CD4-positive, alpha-beta T cell treated with Interleukin-4 for 4 hours (primary cell): Measurements from ENCODE around the gene KCNJ11.
A peak's percentile ranks its signal among the peaks of the same experiment; 100 is the strongest.

Source experiments
- DNase-seq: peaks from one replicate; pipeline ENCODE4 v3.0.0-alpha.2; 2020

Gene KCNJ11

DNA sequence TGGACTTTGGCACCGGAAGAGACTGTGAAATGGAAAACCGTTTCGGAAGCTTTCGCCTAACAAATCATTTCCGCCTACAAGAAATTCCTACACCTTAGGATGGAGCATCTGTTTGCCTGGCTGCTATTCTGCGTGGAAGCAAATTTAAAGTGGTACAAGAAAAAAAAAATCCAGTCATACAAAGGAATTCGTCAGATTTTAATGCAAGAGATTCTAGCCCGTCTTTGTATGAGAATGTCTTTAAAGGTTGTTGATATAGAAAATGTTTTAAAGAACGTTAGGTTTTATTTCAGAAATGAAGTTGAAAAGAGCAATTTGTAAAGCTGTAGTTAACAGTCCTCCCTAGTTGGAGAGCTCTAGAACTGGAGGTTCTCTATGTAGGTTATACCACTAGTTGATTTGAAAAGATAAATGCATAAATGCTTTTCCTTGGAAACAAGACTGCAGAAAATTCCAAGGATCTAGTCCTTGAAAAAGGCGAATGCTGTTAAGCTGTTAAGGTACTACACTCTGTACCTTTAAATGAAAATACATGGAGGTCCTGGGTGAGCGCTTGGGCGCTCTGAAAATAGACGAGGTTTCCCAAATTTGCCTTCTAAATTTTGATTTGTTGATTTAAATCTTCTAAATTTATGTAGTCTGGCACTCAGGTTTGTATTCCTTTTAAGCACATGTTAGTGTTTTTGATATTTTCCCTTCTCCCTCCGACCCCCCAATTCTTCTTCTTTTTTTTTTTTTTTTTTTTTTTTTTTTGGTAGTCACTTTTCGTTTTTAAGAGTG, 34.4 kb downstream of the KCNJ11 start:
- DNase-seq = no peak

DNA sequence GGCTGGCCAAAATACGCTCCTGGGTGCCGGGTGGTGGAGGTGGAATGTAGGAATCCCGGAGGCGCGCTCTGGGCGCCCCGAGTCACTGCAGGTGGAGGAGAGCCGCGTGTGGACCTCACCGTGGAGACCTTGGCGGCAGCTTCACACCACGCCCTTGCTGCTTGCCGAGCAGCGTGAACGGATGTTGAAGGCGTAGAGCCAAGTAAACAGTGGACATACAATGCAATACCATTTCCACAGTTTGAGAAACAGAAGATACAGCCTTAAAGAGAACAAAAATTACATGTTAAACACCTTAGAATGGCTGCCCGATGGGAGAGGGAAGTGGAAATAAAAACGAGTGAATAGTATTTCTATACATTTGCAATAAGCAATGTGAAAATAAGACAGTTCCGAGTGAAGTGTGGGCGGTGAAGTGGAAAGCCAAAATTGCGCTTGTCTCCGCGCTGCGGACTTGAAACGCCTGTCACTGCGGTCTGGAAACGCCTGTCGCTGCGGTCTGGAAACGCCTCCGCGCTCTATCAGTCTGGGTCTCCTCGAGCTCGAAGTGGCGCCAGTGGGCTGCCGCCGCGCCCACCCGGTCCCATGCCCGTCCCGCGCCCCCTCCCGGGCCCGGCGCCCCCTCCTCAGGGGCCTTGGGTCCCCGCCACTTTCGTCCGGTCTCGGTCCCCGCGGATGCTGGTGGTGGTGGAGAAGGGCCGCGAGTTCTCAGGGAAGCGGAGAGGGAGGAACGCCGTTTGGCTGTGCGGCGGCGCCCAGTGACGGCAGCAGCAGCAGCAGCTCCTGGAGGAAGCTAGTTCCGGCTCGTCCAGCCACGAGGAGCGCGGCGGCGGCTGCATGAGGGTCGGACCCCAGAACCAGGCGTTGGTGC, 35.3 kb downstream of the KCNJ11 start:
- peak; percentile 27 for DNase-seq

DNA sequence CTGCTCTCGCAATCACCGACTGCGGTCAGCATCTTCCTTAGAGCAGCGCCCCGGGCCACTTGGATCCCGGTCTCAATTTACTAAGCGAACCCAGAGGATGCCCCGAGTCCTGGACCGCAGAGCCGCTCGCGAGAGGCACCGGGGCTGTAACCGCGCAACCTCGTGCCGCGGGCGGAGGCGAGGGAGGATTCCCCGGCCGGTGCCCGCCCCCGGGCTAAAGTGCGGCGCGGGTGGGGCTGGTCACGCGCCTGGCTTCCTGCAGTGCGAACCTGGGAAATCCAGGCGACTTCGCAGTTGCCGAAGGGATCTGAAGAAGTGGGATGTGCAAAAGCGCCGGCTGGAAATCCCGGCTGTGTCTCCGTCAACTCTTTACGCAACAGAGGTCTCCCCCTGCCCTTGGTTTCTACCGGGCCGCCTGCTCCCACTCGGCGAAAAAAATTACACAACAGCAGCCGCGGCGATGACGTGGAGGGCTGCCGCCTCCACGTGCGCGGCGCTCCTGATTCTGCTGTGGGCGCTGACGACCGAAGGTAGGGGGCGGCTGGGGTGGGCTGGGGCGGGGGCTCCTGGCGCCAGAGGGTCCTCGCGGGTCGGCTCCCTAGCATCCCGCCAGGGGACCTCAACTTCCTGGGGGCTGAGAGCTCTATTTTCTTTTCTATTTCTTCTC, 36.8 kb downstream of the KCNJ11 start, which contains the start of gene NCR3LG1:
TSS of gene NCR3LG1 (plus strand) at position 291 of the 667 bp plus-strand sequence. CDS start at position 461, 170 bp downstream.
- peak; percentile 26 for DNase-seq

DNA sequence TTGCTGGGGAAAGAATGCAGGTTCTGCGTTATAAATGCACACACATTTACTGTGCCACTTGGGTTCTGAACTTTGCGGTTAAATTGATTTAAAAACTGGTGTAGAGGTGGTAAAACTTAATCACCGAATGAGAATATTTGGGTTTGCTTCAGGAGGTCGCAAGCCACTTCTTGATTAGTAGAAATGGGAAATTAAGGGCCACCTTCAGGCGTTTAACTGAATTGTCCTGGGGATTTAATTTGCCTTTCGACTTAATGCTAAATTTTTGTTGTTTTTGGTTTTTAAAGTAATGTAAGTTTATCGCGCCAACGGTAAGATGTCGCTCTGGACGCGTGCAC, 37.3 kb downstream of the KCNJ11 start:
- DNase-seq = no peak

DNA sequence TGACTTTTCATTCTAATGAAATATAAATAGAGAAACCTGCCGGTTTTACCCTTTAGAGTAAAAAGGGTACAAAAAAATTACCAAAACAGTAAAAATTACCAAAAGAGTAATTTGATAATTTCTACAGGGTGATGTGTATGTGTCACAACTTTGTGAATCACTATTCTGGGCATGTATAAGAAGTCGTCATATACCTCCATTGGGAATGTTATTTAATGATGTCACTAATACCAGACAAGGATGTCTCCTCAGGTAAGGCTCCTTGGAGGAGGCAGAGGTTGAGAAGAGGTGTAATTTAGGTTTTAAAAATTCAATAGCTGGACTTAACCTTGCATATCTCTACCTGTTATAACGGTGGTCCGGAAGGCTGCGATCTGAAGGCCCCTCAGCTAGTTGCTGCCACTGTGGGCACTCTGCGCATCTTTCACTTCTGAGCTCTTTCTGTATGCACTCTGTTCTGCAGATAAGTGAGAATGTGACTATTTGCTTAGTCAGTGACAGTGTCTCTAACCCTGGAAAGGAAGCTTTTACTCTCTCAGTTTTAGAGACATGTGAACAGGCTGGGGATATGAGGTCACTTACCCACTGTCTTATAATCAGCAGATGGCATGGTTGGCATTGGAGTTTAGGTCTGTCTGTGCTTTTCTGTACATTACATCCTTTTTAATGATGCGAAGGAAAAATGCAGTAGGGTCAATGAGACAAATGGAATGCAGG, 37.8 kb downstream of the KCNJ11 start:
- no peak for DNase-seq

DNA sequence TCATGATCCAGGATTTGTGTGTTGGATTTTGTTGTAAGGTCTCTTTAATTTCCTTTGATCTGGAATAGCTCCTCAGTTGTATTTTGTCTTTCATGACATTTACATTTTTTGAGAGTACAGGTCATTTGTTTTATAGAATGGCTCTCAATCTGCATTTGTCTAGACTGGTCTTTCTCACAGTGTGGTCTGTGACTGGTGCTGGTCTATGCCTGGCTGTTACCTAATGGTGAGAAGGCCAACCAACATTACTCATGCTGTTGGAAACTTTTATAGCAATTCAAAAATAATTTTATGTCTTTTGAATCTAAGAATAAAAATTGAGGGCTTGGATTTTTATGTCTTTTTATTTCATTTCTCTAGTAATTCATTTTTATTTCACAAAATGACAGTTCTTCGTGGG, 40.8 kb downstream of the KCNJ11 start:
- no peak for DNase-seq

DNA sequence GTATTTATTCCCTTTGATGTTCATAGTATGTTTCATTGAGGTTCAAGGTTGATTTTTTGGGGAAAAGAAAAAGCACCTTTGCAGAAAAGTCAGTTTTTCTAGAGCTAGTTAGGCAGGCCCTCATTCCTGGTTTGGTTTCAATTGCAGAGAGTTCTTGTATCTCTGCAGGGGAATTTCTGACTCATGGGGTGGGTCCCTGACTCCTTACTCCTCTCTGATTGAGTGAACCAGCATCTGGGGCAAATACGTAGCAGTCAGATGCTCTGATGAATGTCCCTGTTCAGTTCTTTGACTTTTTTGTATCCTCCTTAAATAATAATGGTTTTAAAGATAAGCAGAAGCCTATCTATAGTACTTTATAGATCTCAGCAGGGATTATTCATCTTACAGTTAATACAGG, 44.6 kb downstream of the KCNJ11 start:
- no peak for DNase-seq

DNA sequence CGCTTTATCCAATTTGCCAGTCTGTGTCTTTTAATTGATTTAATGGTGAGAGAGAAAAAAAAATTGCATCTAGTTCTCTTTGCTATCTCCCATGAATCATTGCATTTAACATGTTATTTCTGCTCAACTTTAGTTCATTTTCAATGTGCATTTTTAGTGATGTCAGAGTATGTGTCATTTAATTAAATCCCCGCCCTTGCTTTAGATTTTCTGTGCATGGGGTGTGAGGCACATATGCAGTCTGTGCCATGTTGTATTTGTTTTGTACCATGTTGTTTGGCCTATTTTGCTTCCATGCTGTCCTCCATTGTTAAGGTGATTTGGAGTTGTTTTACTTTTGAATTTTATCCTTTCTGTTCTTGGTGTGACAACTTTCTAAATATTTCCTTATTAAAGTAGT, 45.2 kb downstream of the KCNJ11 start:
- no peak for DNase-seq
